ENCODE measurements around the gene BDKRB2.

The BDKRB2 gene

GRCh38 chr14:96204151-96205058 is at the start of gene BDKRB2:
Gene BDKRB2, plus strand, starts transcription at chr14:96204839. Its CDS starts 32,269 bp downstream, at chr14:96237108.
- no peak for DNase-seq

GRCh38 chr14:96154900-96155299 is 49.7 kb upstream of the BDKRB2 start:
- no peak for DNase-seq

- DNase-seq = no peak
Measured at GRCh38 chr14:96156804-96157760, 47.6 kb upstream of the BDKRB2 start.

- no peak for DNase-seq
Measured at GRCh38 chr14:96158735-96159134, 45.9 kb upstream of the BDKRB2 start.

GRCh38 chr14:96160076-96160912 is 44.3 kb upstream of the BDKRB2 start:
- no peak for DNase-seq

- DNase-seq = no peak
Measured at GRCh38 chr14:96160913-96161310, 43.7 kb upstream of the BDKRB2 start.

- no peak for DNase-seq
Measured at GRCh38 chr14:96161636-96162035, 43.0 kb upstream of the BDKRB2 start.

- DNase-seq = no peak
Measured at GRCh38 chr14:96162265-96162664, 42.4 kb upstream of the BDKRB2 start.

- no peak for DNase-seq
Measured at GRCh38 chr14:96162741-96163140, 41.9 kb upstream of the BDKRB2 start.

GRCh38 chr14:96164861-96165490 is 39.7 kb upstream of the BDKRB2 start:
- no peak for DNase-seq

- no peak for DNase-seq
Measured at GRCh38 chr14:96165493-96166436, 38.9 kb upstream of the BDKRB2 start.

- no peak for DNase-seq
Measured at GRCh38 chr14:96166461-96167223, 38.0 kb upstream of the BDKRB2 start.

- DNase-seq = no peak
Measured at GRCh38 chr14:96167224-96168148, 37.2 kb upstream of the BDKRB2 start.

- no peak for DNase-seq
Measured at GRCh38 chr14:96168581-96168980, 36.1 kb upstream of the BDKRB2 start.

- no peak for DNase-seq
Measured at GRCh38 chr14:96170961-96171592, 33.6 kb upstream of the BDKRB2 start.

GRCh38 chr14:96173636-96174475 is 30.8 kb upstream of the BDKRB2 start:
- no peak for DNase-seq

GRCh38 chr14:96176275-96176674 is 28.4 kb upstream of the BDKRB2 start:
- no peak for DNase-seq

All from activated T-cell treated with anti-CD3 and anti-CD28 coated beads, Interleukin-2, amount 50 U/mL, for 1 hour (primary cell).